ENCODE data around the gene SIN3B.
"Not testable (repeated sequence)": the region's sequence is repeated elsewhere in the genome, so short reads cannot be mapped to it uniquely, and the experiment has no call there.

The SIN3B gene

GRCh38 chr19:16872728-16873127, 43.5 kb downstream of the SIN3B start:
- no peaks in the 10 kb centered on the region for H3K9me3 ChIP-seq (ENCODE audit: low read length)
- H3K4me3 ChIP-seq (ENCODE audit: low read depth in 1 of 2, low read length in 2 of 2), result no peak overlapping the region
- H3K36me3 ChIP-seq (ENCODE audit: insufficient read depth, low read length), result peaks cover 60% of the 10 kb centered on the region
- H3K27me3 ChIP-seq (ENCODE audit: control insufficient read depth in 1 of 2, insufficient read depth in 2 of 2, low read length in 2 of 2), result no peaks in the 10 kb centered on the region
- no peak overlapping the region for H3K9ac ChIP-seq (ENCODE audit: low read length)
- no peak overlapping the region for H3K27ac ChIP-seq (ENCODE audit: low read depth, low read length)
- no peaks in the 10 kb centered on the region for H3K4me1 ChIP-seq (ENCODE audit: insufficient read depth, low read length)

- peaks cover 60% of the 10 kb centered on the region for H3K36me3 ChIP-seq (ENCODE audit: insufficient read depth, low read length)
- H3K4me1 ChIP-seq (ENCODE audit: insufficient read depth, low read length), result no peaks in the 10 kb centered on the region
- H3K9ac ChIP-seq (ENCODE audit: low read length), result no peak overlapping the region
- no peaks in the 10 kb centered on the region for H3K27me3 ChIP-seq (ENCODE audit: control insufficient read depth in 1 of 2, insufficient read depth in 2 of 2, low read length in 2 of 2)
- no peak overlapping the region for H3K27ac ChIP-seq (ENCODE audit: low read depth, low read length)
- H3K9me3 ChIP-seq (ENCODE audit: low read length), result no peaks in the 10 kb centered on the region
- no peak overlapping the region for H3K4me3 ChIP-seq (ENCODE audit: low read depth in 1 of 2, low read length in 2 of 2)
These were observed 44.4 kb downstream of the SIN3B start for GRCh38 chr19:16873594-16873993.

- H3K27me3 ChIP-seq (ENCODE audit: control insufficient read depth in 1 of 2, insufficient read depth in 2 of 2, low read length in 2 of 2), result no peaks in the 10 kb centered on the region
- H3K27ac ChIP-seq (ENCODE audit: low read depth, low read length), result no peak overlapping the region
- no peak overlapping the region for H3K4me3 ChIP-seq (ENCODE audit: low read depth in 1 of 2, low read length in 2 of 2)
- H3K9me3 ChIP-seq (ENCODE audit: low read length), result no peaks in the 10 kb centered on the region
- H3K9ac ChIP-seq (ENCODE audit: low read length), result no peak overlapping the region
- H3K36me3 ChIP-seq (ENCODE audit: insufficient read depth, low read length), result peaks cover 60% of the 10 kb centered on the region
- H3K4me1 ChIP-seq (ENCODE audit: insufficient read depth, low read length), result no peaks in the 10 kb centered on the region
These were observed 45.2 kb downstream of the SIN3B start for GRCh38 chr19:16874250-16874977.

- peaks cover 64% of the 10 kb centered on the region for H3K36me3 ChIP-seq (ENCODE audit: insufficient read depth, low read length)
- H3K4me3 ChIP-seq (ENCODE audit: low read depth in 1 of 2, low read length in 2 of 2); H3K4me1 ChIP-seq (ENCODE audit: insufficient read depth, low read length); H3K27ac ChIP-seq (ENCODE audit: low read depth, low read length); H3K9me3 ChIP-seq (ENCODE audit: low read length); H3K9ac ChIP-seq (ENCODE audit: low read length); H3K27me3 ChIP-seq (ENCODE audit: control insufficient read depth in 1 of 2, insufficient read depth in 2 of 2, low read length in 2 of 2): not testable (repeated sequence)
These were observed 45.7 kb downstream of the SIN3B start for GRCh38 chr19:16874978-16875299.

- Histone ChIP-seq H3K9ac (ENCODE audit: low read length) (no peak overlapping the region), H3K36me3 (ENCODE audit: insufficient read depth, low read length) (peaks cover 68% of the 10 kb centered on the region), H3K4me1 (ENCODE audit: insufficient read depth, low read length) (no peaks in the 10 kb centered on the region), H3K27ac (ENCODE audit: low read depth, low read length) (no peak overlapping the region), H3K27me3 (ENCODE audit: control insufficient read depth in 1 of 2, insufficient read depth in 2 of 2, low read length in 2 of 2) (no peaks in the 10 kb centered on the region), H3K4me3 (ENCODE audit: low read depth in 1 of 2, low read length in 2 of 2) (no peak overlapping the region), H3K9me3 (ENCODE audit: low read length) (no peaks in the 10 kb centered on the region)
These were observed 46.7 kb downstream of the SIN3B start for GRCh38 chr19:16875584-16876555.

- H3K36me3 ChIP-seq (ENCODE audit: insufficient read depth, low read length), result peaks cover 57% of the 10 kb centered on the region
- no peak overlapping the region for H3K9ac ChIP-seq (ENCODE audit: low read length)
- no peak overlapping the region for H3K27ac ChIP-seq (ENCODE audit: low read depth, low read length)
- H3K4me1 ChIP-seq (ENCODE audit: insufficient read depth, low read length), result no peaks in the 10 kb centered on the region
- H3K4me3 ChIP-seq (ENCODE audit: low read depth in 1 of 2, low read length in 2 of 2), result no peak overlapping the region
- H3K9me3 ChIP-seq (ENCODE audit: low read length), result no peaks in the 10 kb centered on the region
- no peaks in the 10 kb centered on the region for H3K27me3 ChIP-seq (ENCODE audit: control insufficient read depth in 1 of 2, insufficient read depth in 2 of 2, low read length in 2 of 2)
These were observed 47.7 kb downstream of the SIN3B start for GRCh38 chr19:16876904-16877361.

- H3K27ac ChIP-seq (ENCODE audit: low read depth, low read length), result no peak overlapping the region
- no peak overlapping the region for H3K9ac ChIP-seq (ENCODE audit: low read length)
- H3K4me3 ChIP-seq (ENCODE audit: low read depth in 1 of 2, low read length in 2 of 2), result no peak overlapping the region
- no peaks in the 10 kb centered on the region for H3K4me1 ChIP-seq (ENCODE audit: insufficient read depth, low read length)
- peaks cover 51% of the 10 kb centered on the region for H3K36me3 ChIP-seq (ENCODE audit: insufficient read depth, low read length)
- H3K9me3 ChIP-seq (ENCODE audit: low read length), result no peaks in the 10 kb centered on the region
- H3K27me3 ChIP-seq (ENCODE audit: control insufficient read depth in 1 of 2, insufficient read depth in 2 of 2, low read length in 2 of 2), result no peaks in the 10 kb centered on the region
These were observed 48.4 kb downstream of the SIN3B start for GRCh38 chr19:16877581-16877980.

- H3K36me3 ChIP-seq (ENCODE audit: insufficient read depth, low read length), result peaks cover 43% of the 10 kb centered on the region
- H3K4me1 ChIP-seq (ENCODE audit: insufficient read depth, low read length), result no peaks in the 10 kb centered on the region
- H3K4me3 ChIP-seq (ENCODE audit: low read depth in 1 of 2, low read length in 2 of 2), result no peak overlapping the region
- H3K27me3 ChIP-seq (ENCODE audit: control insufficient read depth in 1 of 2, insufficient read depth in 2 of 2, low read length in 2 of 2), result no peaks in the 10 kb centered on the region
- H3K9me3 ChIP-seq (ENCODE audit: low read length), result no peaks in the 10 kb centered on the region
- no peak overlapping the region for H3K9ac ChIP-seq (ENCODE audit: low read length)
- H3K27ac ChIP-seq (ENCODE audit: low read depth, low read length), result no peak overlapping the region
These were observed 49.2 kb downstream of the SIN3B start for GRCh38 chr19:16878181-16878965.

GRCh38 chr19:16880884-16881554, 51.8 kb downstream of the SIN3B start:
- no peak overlapping the region for H3K27ac ChIP-seq (ENCODE audit: low read depth, low read length)
- no peaks in the 10 kb centered on the region for H3K27me3 ChIP-seq (ENCODE audit: control insufficient read depth in 1 of 2, insufficient read depth in 2 of 2, low read length in 2 of 2)
- H3K9me3 ChIP-seq (ENCODE audit: low read length), result no peaks in the 10 kb centered on the region
- H3K36me3 ChIP-seq (ENCODE audit: insufficient read depth, low read length), result peaks cover 36% of the 10 kb centered on the region
- no peak overlapping the region for H3K9ac ChIP-seq (ENCODE audit: low read length)
- no peak overlapping the region for H3K4me3 ChIP-seq (ENCODE audit: low read depth in 1 of 2, low read length in 2 of 2)
- no peaks in the 10 kb centered on the region for H3K4me1 ChIP-seq (ENCODE audit: insufficient read depth, low read length)

GRCh38 chr19:16882146-16882545, 52.9 kb downstream of the SIN3B start:
- peaks cover 30% of the 10 kb centered on the region for H3K36me3 ChIP-seq (ENCODE audit: insufficient read depth, low read length)
- no peak overlapping the region for H3K27ac ChIP-seq (ENCODE audit: low read depth, low read length)
- no peak overlapping the region for H3K9ac ChIP-seq (ENCODE audit: low read length)
- no peaks in the 10 kb centered on the region for H3K27me3 ChIP-seq (ENCODE audit: control insufficient read depth in 1 of 2, insufficient read depth in 2 of 2, low read length in 2 of 2)
- H3K4me3 ChIP-seq (ENCODE audit: low read depth in 1 of 2, low read length in 2 of 2), result no peak overlapping the region
- no peaks in the 10 kb centered on the region for H3K9me3 ChIP-seq (ENCODE audit: low read length)
- H3K4me1 ChIP-seq (ENCODE audit: insufficient read depth, low read length), result no peaks in the 10 kb centered on the region

GRCh38 chr19:16883522-16883921, 54.3 kb downstream of the SIN3B start:
- Histone ChIP-seq H3K9me3 (ENCODE audit: low read length) (no peaks in the 10 kb centered on the region), H3K4me1 (ENCODE audit: insufficient read depth, low read length) (no peaks in the 10 kb centered on the region), H3K27ac (ENCODE audit: low read depth, low read length) (no peak overlapping the region), H3K27me3 (ENCODE audit: control insufficient read depth in 1 of 2, insufficient read depth in 2 of 2, low read length in 2 of 2) (peaks cover 0 to 7% of the 10 kb centered on the region in 2 donors), H3K9ac (ENCODE audit: low read length) (no peak overlapping the region), H3K36me3 (ENCODE audit: insufficient read depth, low read length) (peaks cover 16% of the 10 kb centered on the region), H3K4me3 (ENCODE audit: low read depth in 1 of 2, low read length in 2 of 2) (no peak overlapping the region)
